ENCODE data around the gene KCND1.

Gene KCND1

DNA sequence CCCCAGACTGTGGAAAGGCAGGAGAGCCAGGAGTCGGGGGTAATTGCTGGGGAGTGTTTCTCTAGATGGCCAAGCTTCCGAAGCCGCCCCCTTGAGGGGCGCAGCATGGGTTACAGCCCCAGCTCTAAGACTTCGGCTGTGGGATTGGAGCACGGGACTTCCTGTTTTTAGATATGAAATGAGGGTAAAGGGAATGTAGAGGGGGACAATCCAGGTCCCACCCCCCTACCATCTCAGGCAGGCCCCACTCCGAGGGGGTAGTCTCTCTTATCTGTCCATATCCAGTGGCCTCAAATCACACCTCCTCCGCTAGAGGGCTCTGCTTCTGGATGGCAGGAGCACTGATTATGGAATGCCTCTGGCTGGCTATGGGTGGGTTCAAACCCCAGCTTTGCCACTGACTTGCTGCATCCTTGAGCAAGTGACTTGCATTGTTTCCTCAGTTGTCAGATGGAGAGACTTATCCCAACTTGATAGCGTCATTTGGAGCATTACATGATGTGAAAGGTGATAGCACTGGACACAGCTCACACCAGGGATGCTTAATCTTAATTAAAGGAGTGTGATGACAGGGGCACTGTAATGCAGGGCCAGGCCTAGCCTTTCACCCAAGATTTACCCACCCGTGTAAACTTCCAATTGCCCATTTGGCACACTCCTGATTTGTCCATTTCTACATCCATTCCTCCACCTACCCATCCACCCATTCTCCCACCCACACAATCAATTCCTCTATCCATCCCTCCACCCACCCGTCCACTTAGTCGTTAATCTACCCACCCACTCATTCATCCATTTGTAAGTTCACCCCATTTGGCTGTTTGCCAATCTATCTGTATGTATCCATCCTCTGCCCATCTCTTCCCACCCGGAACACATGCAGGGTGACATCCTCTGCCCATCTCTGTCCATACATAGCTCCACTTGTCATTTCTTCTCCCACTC lies 848 bp upstream of the KCND1 start:
- POLR2A ChIA-PET (ENCODE audit: low non-redundant PET), result no interaction called here
- no peak for DNase-seq (ENCODE audit: low spot score)
- TF ChIP-seq, protein P1, sequence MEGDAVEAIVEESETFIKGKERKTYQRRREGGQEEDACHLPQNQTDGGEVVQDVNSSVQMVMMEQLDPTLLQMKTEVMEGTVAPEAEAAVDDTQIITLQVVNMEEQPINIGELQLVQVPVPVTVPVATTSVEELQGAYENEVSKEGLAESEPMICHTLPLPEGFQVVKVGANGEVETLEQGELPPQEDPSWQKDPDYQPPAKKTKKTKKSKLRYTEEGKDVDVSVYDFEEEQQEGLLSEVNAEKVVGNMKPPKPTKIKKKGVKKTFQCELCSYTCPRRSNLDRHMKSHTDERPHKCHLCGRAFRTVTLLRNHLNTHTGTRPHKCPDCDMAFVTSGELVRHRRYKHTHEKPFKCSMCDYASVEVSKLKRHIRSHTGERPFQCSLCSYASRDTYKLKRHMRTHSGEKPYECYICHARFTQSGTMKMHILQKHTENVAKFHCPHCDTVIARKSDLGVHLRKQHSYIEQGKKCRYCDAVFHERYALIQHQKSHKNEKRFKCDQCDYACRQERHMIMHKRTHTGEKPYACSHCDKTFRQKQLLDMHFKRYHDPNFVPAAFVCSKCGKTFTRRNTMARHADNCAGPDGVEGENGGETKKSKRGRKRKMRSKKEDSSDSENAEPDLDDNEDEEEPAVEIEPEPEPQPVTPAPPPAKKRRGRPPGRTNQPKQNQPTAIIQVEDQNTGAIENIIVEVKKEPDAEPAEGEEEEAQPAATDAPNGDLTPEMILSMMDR (conservative IDR thresholded peaks at IDR 0.05; ENCODE audit: low read depth), result peak; percentile 48
- H3K27ac ChIP-seq, result no peak overlapping the region
- CTCF ChIA-PET, result interaction anchor here (0.6 to 1.8 kb wide), 4 partner anchors 13 to 72 kb away, joined by 3 to 6 read pairs (median 4); no protein-coding TSS in a partner anchor

DNA sequence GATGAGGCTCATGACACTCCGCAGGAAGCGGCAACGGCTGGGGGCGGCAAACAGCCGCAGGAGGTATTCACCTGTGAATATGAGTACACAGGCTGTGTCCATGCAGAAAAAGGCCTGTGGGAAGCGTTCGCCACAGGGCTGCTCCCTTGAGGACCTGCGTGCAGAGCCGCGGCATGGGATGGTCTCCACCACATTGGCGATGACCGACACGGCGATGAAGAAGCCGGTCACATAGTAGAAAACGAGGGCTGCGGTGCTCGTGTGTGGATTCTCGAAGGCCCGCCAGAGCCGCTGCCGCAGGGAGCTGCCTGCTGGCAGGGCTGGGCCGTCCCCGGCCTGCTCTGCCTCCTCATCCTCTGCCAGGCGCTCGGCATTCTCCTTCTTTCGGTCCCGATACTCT lies 2.2 kb downstream of the KCND1 start:
- TF ChIP-seq, protein P1 (conservative IDR thresholded peaks at IDR 0.05; ENCODE audit: low read depth), result no peak
- ChIA-PET CTCF (no interaction called here), POLR2A (ENCODE audit: low non-redundant PET) (no interaction called here)
- no peak overlapping the region for H3K27ac ChIP-seq
- DNase-seq (ENCODE audit: low spot score), result no peak

- ChIA-PET CTCF (no interaction called here), POLR2A (ENCODE audit: low non-redundant PET) (no interaction called here)
- no peak overlapping the region for H3K27ac ChIP-seq
- TF ChIP-seq, protein P1 (conservative IDR thresholded peaks at IDR 0.05; ENCODE audit: low read depth), result no peak
- DNase-seq (ENCODE audit: low spot score), result no peak
Measured at GRCh38 chrX:48968377-48968776, 3.3 kb downstream of the KCND1 start.

DNA sequence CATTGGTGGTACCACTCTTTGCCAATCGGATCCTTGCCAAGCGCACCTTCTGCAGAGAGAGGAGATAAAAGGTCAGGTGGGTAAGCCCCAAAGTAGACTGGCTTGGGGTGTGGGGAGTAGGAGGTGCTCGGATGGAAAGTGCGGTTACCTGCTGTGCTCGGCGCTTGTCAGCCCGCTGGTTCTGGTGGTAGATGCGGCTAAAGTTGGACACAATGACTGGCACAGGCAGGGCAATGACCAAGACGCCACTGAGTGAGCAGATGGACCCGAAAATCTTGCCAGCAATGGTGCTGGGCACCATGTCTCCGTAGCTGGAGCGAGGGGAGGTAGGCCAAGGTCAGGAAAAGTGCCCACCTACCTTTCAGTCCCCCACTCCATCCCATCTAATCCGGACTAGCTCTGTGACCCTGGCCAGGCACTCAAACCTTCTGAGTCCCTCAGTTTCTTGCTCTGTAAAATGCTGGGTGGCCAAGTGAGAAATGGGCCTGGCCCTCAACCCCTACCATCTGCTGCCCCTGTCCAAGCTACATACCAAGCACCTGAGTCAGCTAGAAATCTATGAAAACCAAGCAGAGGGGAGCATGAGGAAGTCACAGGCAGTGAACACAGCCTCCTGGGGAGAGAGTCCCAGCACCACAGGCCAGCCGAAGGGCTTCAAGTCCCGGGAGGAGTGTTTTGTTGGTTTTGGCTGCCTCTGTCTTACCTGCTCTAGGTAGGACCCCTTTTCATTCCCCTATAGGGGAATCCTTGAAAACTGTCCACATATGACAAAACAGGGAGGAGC lies 4.7 kb downstream of the KCND1 start:
- no peak for DNase-seq (ENCODE audit: low spot score)
- ChIA-PET CTCF (interaction anchor here (0.6 to 0.7 kb wide), 2 partner anchors 27 to 1019 kb away, joined by 4 to 6 read pairs; no protein-coding TSS in a partner anchor), POLR2A (ENCODE audit: low non-redundant PET) (no interaction called here)
- TF ChIP-seq, protein P1 (conservative IDR thresholded peaks at IDR 0.05; ENCODE audit: low read depth), result no peak
- no peak overlapping the region for H3K27ac ChIP-seq

DNA sequence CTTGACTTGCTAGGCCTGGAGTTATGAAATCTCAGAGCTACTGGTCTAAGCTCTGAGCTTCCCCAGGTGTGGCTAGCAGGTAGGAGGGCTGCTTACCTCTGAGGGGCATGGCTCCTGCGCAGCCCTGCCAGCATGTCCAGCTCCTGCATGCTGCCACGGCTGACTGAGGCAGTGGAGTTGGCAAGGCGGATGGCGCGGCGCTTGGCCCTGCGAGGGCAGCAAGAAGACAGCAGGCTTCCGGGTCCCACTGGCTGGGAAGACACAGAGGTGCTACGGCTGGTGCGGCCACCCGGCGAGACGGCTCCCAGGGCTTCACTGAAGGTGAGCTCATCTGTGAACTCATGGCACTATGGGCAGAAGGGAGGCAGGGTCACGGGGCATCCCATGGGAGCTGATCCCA lies 5.7 kb downstream of the KCND1 start:
- H3K27ac ChIP-seq, result no peak overlapping the region
- TF ChIP-seq, protein P1 (conservative IDR thresholded peaks at IDR 0.05; ENCODE audit: low read depth), result no peak
- no peak for DNase-seq (ENCODE audit: low spot score)
- ChIA-PET POLR2A (ENCODE audit: low non-redundant PET) (no interaction called here), CTCF (interaction anchor here (0.6 kb wide), 2 partner anchors 28 to 51 kb away, joined by 3 to 4 read pairs; no protein-coding TSS in a partner anchor)

- POLR2A ChIA-PET (ENCODE audit: low non-redundant PET), result no interaction called here
- CTCF ChIA-PET, result no interaction called here
- no peak for DNase-seq (ENCODE audit: low spot score)
- TF ChIP-seq, protein P1 (conservative IDR thresholded peaks at IDR 0.05; ENCODE audit: low read depth), result no peak
- no peak overlapping the region for H3K27ac ChIP-seq
Measured at GRCh38 chrX:48961585-48962091, 10.0 kb downstream of the KCND1 start.
